ENCODE results near the gene ENDOU. TPM values are rescaled to one million over a fixed set of nuclear protein-coding genes. Genes with fewer than 3 reads are reported as not detected.

ENDOU gene
- polyA plus RNA-seq (2012; ENCODE audit: low read depth, missing spikeins) = 0.12 TPM

GRCh38 chr12:47725091-47725772, at the start of gene ENDOU:
ENDOU (minus strand) TSS chr12:47725490; CDS start chr12:47725413, 77 bp downstream.
- no peak for FAIRE-seq
- DNase-seq (ENCODE audit: insufficient read length, low spot score) = no peak

GRCh38 chr12:47774663-47775062, 49.4 kb upstream of the ENDOU start:
- DNase-seq (ENCODE audit: insufficient read length, low spot score) (no peak), FAIRE-seq (no peak)
- TF ChIP-seq TAF1 (IDR thresholded peaks at IDR 0.05; ENCODE audit: low read depth, low read length) (no peak), POLR2A (IDR thresholded peaks at IDR 0.05; ENCODE audit: low read depth, low read length) (no peak), POLR2AphosphoS5 (IDR thresholded peaks at IDR 0.05; ENCODE audit: low read depth, low read length) (no peak), POU2F2 (IDR thresholded peaks at IDR 0.05; ENCODE audit: low read depth, low read length) (no peak), PAX5 (IDR thresholded peaks at IDR 0.05; ENCODE audit: insufficient read depth, low read length, severe bottlenecking) (no peak), SPI1 (IDR thresholded peaks at IDR 0.05; ENCODE audit: low read depth, low read length) (no peak)

More at GRCh38 chr12:47725091-47725772, at the start of gene ENDOU:
- TF ChIP-seq POU2F2 (IDR thresholded peaks at IDR 0.05; ENCODE audit: low read depth, low read length) (no peak), TAF1 (IDR thresholded peaks at IDR 0.05; ENCODE audit: low read depth, low read length) (no peak), SPI1 (IDR thresholded peaks at IDR 0.05; ENCODE audit: low read depth, low read length) (no peak), POLR2A (IDR thresholded peaks at IDR 0.05; ENCODE audit: low read depth, low read length) (no peak), POLR2AphosphoS5 (IDR thresholded peaks at IDR 0.05; ENCODE audit: low read depth, low read length) (no peak), PAX5 (IDR thresholded peaks at IDR 0.05; ENCODE audit: insufficient read depth, low read length, severe bottlenecking) (no peak)

- FAIRE-seq (no peak), DNase-seq (ENCODE audit: insufficient read length, low spot score) (no peak)
- TF ChIP-seq SPI1 (IDR thresholded peaks at IDR 0.05; ENCODE audit: low read depth, low read length) (no peak), POU2F2 (IDR thresholded peaks at IDR 0.05; ENCODE audit: low read depth, low read length) (no peak), TAF1 (IDR thresholded peaks at IDR 0.05; ENCODE audit: low read depth, low read length) (no peak), POLR2AphosphoS5 (IDR thresholded peaks at IDR 0.05; ENCODE audit: low read depth, low read length) (no peak), PAX5 (IDR thresholded peaks at IDR 0.05; ENCODE audit: insufficient read depth, low read length, severe bottlenecking) (no peak)
Measured at GRCh38 chr12:47773858-47774580, 48.7 kb upstream of the ENDOU start.

- DNase-seq (ENCODE audit: insufficient read length, low spot score) (peak; percentile 91), FAIRE-seq (peak; percentile 62)
- no peak for TF ChIP-seq TAF1 (IDR thresholded peaks at IDR 0.05; ENCODE audit: low read depth, low read length)
Measured at GRCh38 chr12:47773062-47773857, 48.0 kb upstream of the ENDOU start, which contains the start of gene SLC48A1. SLC48A1 (plus strand) TSS chr12:47773238; CDS start chr12:47773305, 67 bp downstream.

- TF ChIP-seq TAF1 (IDR thresholded peaks at IDR 0.05; ENCODE audit: low read depth, low read length) = no peak
- no peak for DNase-seq (ENCODE audit: insufficient read length, low spot score)
Measured at GRCh38 chr12:47772738-47773061, 47.4 kb upstream of the ENDOU start.

GRCh38 chr12:47772094-47772660, 46.9 kb upstream of the ENDOU start:
- DNase-seq (ENCODE audit: insufficient read length, low spot score) (no peak), FAIRE-seq (no peak)
- TF ChIP-seq TAF1 (IDR thresholded peaks at IDR 0.05; ENCODE audit: low read depth, low read length) (no peak), POU2F2 (IDR thresholded peaks at IDR 0.05; ENCODE audit: low read depth, low read length) (no peak), POLR2A (IDR thresholded peaks at IDR 0.05; ENCODE audit: low read depth, low read length) (no peak), PAX5 (IDR thresholded peaks at IDR 0.05; ENCODE audit: insufficient read depth, low read length, severe bottlenecking) (no peak), POLR2AphosphoS5 (IDR thresholded peaks at IDR 0.05; ENCODE audit: low read depth, low read length) (no peak), SPI1 (IDR thresholded peaks at IDR 0.05; ENCODE audit: low read depth, low read length) (no peak)

More at GRCh38 chr12:47772738-47773061, 47.4 kb upstream of the ENDOU start:
- no peak for FAIRE-seq

- TF ChIP-seq POU2F2 (IDR thresholded peaks at IDR 0.05; ENCODE audit: low read depth, low read length) (no peak), POLR2AphosphoS5 (IDR thresholded peaks at IDR 0.05; ENCODE audit: low read depth, low read length) (no peak), TAF1 (IDR thresholded peaks at IDR 0.05; ENCODE audit: low read depth, low read length) (no peak), POLR2A (IDR thresholded peaks at IDR 0.05; ENCODE audit: low read depth, low read length) (no peak), PAX5 (IDR thresholded peaks at IDR 0.05; ENCODE audit: insufficient read depth, low read length, severe bottlenecking) (no peak)
- FAIRE-seq (no peak), DNase-seq (ENCODE audit: insufficient read length, low spot score) (no peak)
Measured at GRCh38 chr12:47771304-47771703, 46.0 kb upstream of the ENDOU start.

GRCh38 chr12:47770086-47770726, 44.9 kb upstream of the ENDOU start:
- DNase-seq (ENCODE audit: insufficient read length, low spot score) (no peak), FAIRE-seq (no peak)
- TF ChIP-seq SPI1 (IDR thresholded peaks at IDR 0.05; ENCODE audit: low read depth, low read length) (no peak), POLR2AphosphoS5 (IDR thresholded peaks at IDR 0.05; ENCODE audit: low read depth, low read length) (no peak), PAX5 (IDR thresholded peaks at IDR 0.05; ENCODE audit: insufficient read depth, low read length, severe bottlenecking) (no peak), TAF1 (IDR thresholded peaks at IDR 0.05; ENCODE audit: low read depth, low read length) (no peak), POU2F2 (IDR thresholded peaks at IDR 0.05; ENCODE audit: low read depth, low read length) (no peak), POLR2A (IDR thresholded peaks at IDR 0.05; ENCODE audit: low read depth, low read length) (no peak)

Measured in GM12891 (cell line).